Measurements from ENCODE around the gene PRKRA.
"Not testable (repeated sequence)": the region's sequence is repeated elsewhere in the genome, so short reads cannot be mapped to it uniquely, and the experiment has no call there.

PRKRA gene

GRCh38 chr2:178417916-178418315 lies 33.1 kb downstream of the PRKRA start:
- ChIA-PET POLR2A (interaction anchor here (1.7 kb wide), 1 partner anchor 33 kb away, joined by 4 read pairs; the partner anchor contains the start of genes PJVK and PRKRA), CTCF (interaction anchor here (1.0 kb wide), 1 partner anchor 306 kb away, joined by 3 read pairs; no protein-coding TSS in a partner anchor)
- TF ChIP-seq NFRKB (IDR thresholded peaks at IDR 0.05) (no peak), LEF1 (IDR thresholded peaks at IDR 0.05; ENCODE audit: borderline replicate concordance) (no peak), ELF4 (IDR thresholded peaks at IDR 0.05) (no peak), PKNOX1 (IDR thresholded peaks at IDR 0.05) (no peak), CTBP1 (IDR thresholded peaks at IDR 0.05; ENCODE audit: borderline replicate concordance) (no peak), ZNF384 (IDR thresholded peaks at IDR 0.05) (no peak), TARDBP (IDR thresholded peaks at IDR 0.05) (no peak), L3MBTL2 (conservative IDR thresholded peaks at IDR 0.05) (no peak), BHLHE40 (IDR thresholded peaks at IDR 0.05; ENCODE audit: borderline replicate concordance) (no peak), FOXA1 (IDR thresholded peaks at IDR 0.05) (no peak), HDGF (IDR thresholded peaks at IDR 0.05; ENCODE audit: borderline replicate concordance) (no peak), SUZ12 (IDR thresholded peaks at IDR 0.05) (no peak), SP1 (IDR thresholded peaks at IDR 0.05) (no peak), FOXK2 (IDR thresholded peaks at IDR 0.05) (no peak), ARNT (IDR thresholded peaks at IDR 0.05) (no peak), FOXM1 (IDR thresholded peaks at IDR 0.05; ENCODE audit: borderline replicate concordance) (no peak)
- DNase-seq (ENCODE audit: extremely low spot score): no peak

- ChIA-PET CTCF (no interaction called here), POLR2A (interaction anchor here (0.6 to 3.3 kb wide), 3 partner anchors 11 to 35 kb away, joined by 3 to 19 read pairs (median 4); partner anchors contain the start of genes PJVK and PRKRA)
- TF ChIP-seq FOXA1 (IDR thresholded peaks at IDR 0.05) (no peak), PKNOX1 (IDR thresholded peaks at IDR 0.05) (no peak), SUZ12 (IDR thresholded peaks at IDR 0.05) (no peak), ARNT (IDR thresholded peaks at IDR 0.05) (no peak), L3MBTL2 (conservative IDR thresholded peaks at IDR 0.05) (no peak), HDGF (IDR thresholded peaks at IDR 0.05; ENCODE audit: borderline replicate concordance) (no peak), CTBP1 (IDR thresholded peaks at IDR 0.05; ENCODE audit: borderline replicate concordance) (no peak), LEF1 (IDR thresholded peaks at IDR 0.05; ENCODE audit: borderline replicate concordance) (no peak), BHLHE40 (IDR thresholded peaks at IDR 0.05; ENCODE audit: borderline replicate concordance) (no peak), ZNF384 (IDR thresholded peaks at IDR 0.05) (no peak), ELF4 (IDR thresholded peaks at IDR 0.05) (no peak), SP1 (IDR thresholded peaks at IDR 0.05) (no peak), TARDBP (IDR thresholded peaks at IDR 0.05) (no peak), NFRKB (IDR thresholded peaks at IDR 0.05) (no peak), FOXK2 (IDR thresholded peaks at IDR 0.05) (no peak)
- no peak for DNase-seq (ENCODE audit: extremely low spot score)
These were observed 35.0 kb downstream of the PRKRA start for GRCh38 chr2:178415979-178416378.

- CTCF ChIA-PET: interaction anchor here (0.5 to 2.5 kb wide), 15 partner anchors 9 to 341 kb away, joined by 3 to 10 read pairs (median 6); partner anchors contain the start of genes PJVK, PRKRA and RBM45
- no peak for TF ChIP-seq FOXK2 (IDR thresholded peaks at IDR 0.05)
- TF ChIP-seq HDGF (IDR thresholded peaks at IDR 0.05; ENCODE audit: borderline replicate concordance): no peak
- no peak for TF ChIP-seq FOXA1 (IDR thresholded peaks at IDR 0.05)
- peak; percentile 57 for TF ChIP-seq L3MBTL2 (conservative IDR thresholded peaks at IDR 0.05)
- TF ChIP-seq ELF4 (IDR thresholded peaks at IDR 0.05): no peak
- TF ChIP-seq SUZ12 (IDR thresholded peaks at IDR 0.05): no peak
- TF ChIP-seq TARDBP (IDR thresholded peaks at IDR 0.05): no peak
- no peak for TF ChIP-seq LEF1 (IDR thresholded peaks at IDR 0.05; ENCODE audit: borderline replicate concordance)
- no peak for TF ChIP-seq PKNOX1 (IDR thresholded peaks at IDR 0.05)
- no peak for TF ChIP-seq BHLHE40 (IDR thresholded peaks at IDR 0.05; ENCODE audit: borderline replicate concordance)
- no peak for TF ChIP-seq SP1 (IDR thresholded peaks at IDR 0.05)
- TF ChIP-seq CTBP1 (IDR thresholded peaks at IDR 0.05; ENCODE audit: borderline replicate concordance): peak; percentile 92
- TF ChIP-seq FOXM1 (IDR thresholded peaks at IDR 0.05; ENCODE audit: borderline replicate concordance): no peak
- POLR2A ChIA-PET: interaction anchor here (0.7 to 3.3 kb wide), 16 partner anchors 10 to 302 kb away, joined by 3 to 29 read pairs (median 7); partner anchors contain the start of genes PJVK, PRKRA and RBM45
- DNase-seq (ENCODE audit: extremely low spot score): peak; percentile 85
These were observed 36.4 kb downstream of the PRKRA start for GRCh38 chr2:178414266-178415247.

GRCh38 chr2:178413472-178414265 lies 37.3 kb downstream of the PRKRA start:
- ChIA-PET POLR2A (interaction anchor here (0.7 to 3.3 kb wide), 16 partner anchors 9 to 324 kb away, joined by 3 to 29 read pairs (median 7); partner anchors contain the start of genes PJVK, PRKRA and RBM45), CTCF (interaction anchor here (0.6 to 2.5 kb wide), 12 partner anchors 8 to 997 kb away, joined by 3 to 10 read pairs (median 7); partner anchors contain the start of genes PJVK, PRKRA and RBM45)
- no peak for TF ChIP-seq ZNF384 (IDR thresholded peaks at IDR 0.05)
- 0 out of 2 replicates have a peak, but pooled peaks have one; percentile 36 for TF ChIP-seq NFRKB (IDR thresholded peaks at IDR 0.05)
- peak; percentile 78 for TF ChIP-seq L3MBTL2 (conservative IDR thresholded peaks at IDR 0.05)
- DNase-seq (ENCODE audit: extremely low spot score): peak; percentile 68

GRCh38 chr2:178412453-178412852 lies 38.5 kb downstream of the PRKRA start:
- not testable (repeated sequence) for DNase-seq (ENCODE audit: extremely low spot score)
- POLR2A ChIA-PET: interaction anchor here (2.3 to 3.3 kb wide), 5 partner anchors 8 to 299 kb away, joined by 12 to 23 read pairs (median 19); partner anchors contain the start of gene RBM45
- CTCF ChIA-PET: interaction anchor here (0.7 to 1.0 kb wide), 2 partner anchors 107 to 813 kb away, joined by 3 to 4 read pairs; no protein-coding TSS in a partner anchor

Measured in HEK293T (cell line).